Measurements from ENCODE around the gene SLC35F1. TPM values are rescaled to one million over a fixed set of nuclear protein-coding genes. Genes with fewer than 3 reads are reported as not detected.
A peak's percentile ranks its signal among the peaks of the same experiment; 100 is the strongest.
"Not testable (repeated sequence)": the region's sequence is repeated elsewhere in the genome, so short reads cannot be mapped to it uniquely, and the experiment has no call there.

SLC35F1 gene
- total RNA-seq, 4 donors from 2014 or later, result 0.08 to 0.57 (median 0.09) TPM

DNA sequence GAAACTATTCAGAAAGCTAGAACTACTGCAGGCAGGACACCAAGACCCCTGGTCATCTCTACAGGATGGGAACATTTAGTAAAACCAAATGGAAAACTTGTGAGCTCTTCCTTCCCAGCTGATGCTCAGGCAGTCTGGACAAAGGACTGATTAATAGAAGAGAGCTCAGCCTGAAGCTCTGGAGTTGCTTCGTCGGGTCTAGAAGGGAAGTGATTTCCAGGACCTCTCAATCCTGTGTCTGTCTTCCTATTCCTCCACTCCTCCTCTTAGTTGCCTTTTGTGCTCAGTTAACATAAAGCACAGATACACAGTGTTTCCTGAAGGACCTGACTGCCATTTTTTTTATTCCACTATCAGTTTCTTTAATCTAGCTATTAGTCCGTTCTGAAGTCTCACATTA lies 54.2 kb downstream of the SLC35F1 start:
- no peaks in the 10 kb centered on the region for H3K27me3 ChIP-seq

DNA sequence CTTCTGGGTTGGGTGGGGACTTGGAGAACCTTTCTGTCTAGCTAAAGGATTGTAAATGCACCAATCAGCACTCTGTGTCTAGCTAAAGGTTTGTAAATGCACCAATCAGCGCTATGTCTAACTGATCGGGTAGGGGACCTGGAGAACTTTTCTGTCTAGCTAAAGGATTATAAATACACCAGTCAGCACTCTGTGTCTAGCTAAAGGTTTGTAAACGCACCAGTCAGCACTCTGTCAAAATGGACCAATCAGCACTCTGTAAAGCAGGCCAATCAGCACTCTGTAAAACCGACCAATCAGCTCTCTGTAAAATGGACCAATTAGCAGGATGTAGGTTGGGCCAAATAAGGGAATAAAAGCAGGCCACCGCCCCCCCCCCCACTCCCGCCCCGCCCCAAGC lies 58.7 kb downstream of the SLC35F1 start:
- H3K4me1 ChIP-seq; intact Hi-C loops (cut with DNase I); H3K4me3 ChIP-seq; H3K36me3 ChIP-seq; H3K9me3 ChIP-seq; H3K27me3 ChIP-seq; H3K27ac ChIP-seq; DNase-seq: not testable (repeated sequence)
- 73 to 75% methylated on average over 5 to 6 of the region's 7 CpGs for WGBS, 2 donors

More for the DNA sequence above, 54.2 kb downstream of the SLC35F1 start:
- TF ChIP-seq CTCF (IDR thresholded peaks at IDR 0.05) (no peak), POLR2A (IDR thresholded peaks at IDR 0.05) (no peak)
- H3K27ac ChIP-seq, result no peak overlapping the region
- no peak overlapping the region for H3K4me3 ChIP-seq
- no peaks in the 10 kb centered on the region for H3K36me3 ChIP-seq
- WGBS, 2 donors, result 57 to 77% methylated on average over 3 of the region's 3 CpGs
- intact Hi-C loops (cut with DNase I), result no loop called here
- no peaks in the 10 kb centered on the region for H3K4me1 ChIP-seq
- H3K9me3 ChIP-seq, result no peaks in the 10 kb centered on the region
- no peak for DNase-seq

DNA sequence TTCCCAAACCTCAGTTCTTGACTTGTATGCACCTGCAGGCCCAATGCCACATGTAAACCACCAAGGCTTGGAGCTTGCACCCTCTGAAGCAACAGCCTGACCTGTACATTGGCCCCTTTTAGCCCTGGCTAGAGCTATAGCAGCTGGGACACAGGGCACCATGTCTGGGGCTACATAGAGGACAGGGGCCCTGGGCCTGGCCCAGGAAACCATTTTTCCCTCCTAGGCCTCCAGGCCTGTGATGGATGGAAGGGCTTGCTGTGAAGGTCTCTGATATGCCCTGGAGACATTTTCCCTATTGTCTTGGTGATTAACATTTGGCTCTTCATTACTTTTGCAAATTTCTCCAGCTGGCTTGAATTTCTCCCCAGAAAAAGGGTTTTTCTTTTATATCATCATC lies 64.6 kb downstream of the SLC35F1 start:
- no peaks in the 10 kb centered on the region for H3K36me3 ChIP-seq
- DNase-seq, result no peak
- H3K4me3 ChIP-seq, result no peak overlapping the region
- no peaks in the 10 kb centered on the region for H3K27me3 ChIP-seq
- TF ChIP-seq CTCF (IDR thresholded peaks at IDR 0.05) (no peak), POLR2A (IDR thresholded peaks at IDR 0.05) (no peak)
- H3K9me3 ChIP-seq, result peaks cover 0 to 7% (median 0%) of the 10 kb centered on the region in 3 donors
- intact Hi-C loops (cut with DNase I), result no loop called here
- no peaks in the 10 kb centered on the region for H3K4me1 ChIP-seq
- H3K27ac ChIP-seq, result no peak overlapping the region

- no peak for DNase-seq
- Histone ChIP-seq H3K36me3 (no peaks in the 10 kb centered on the region), H3K4me1 (no peaks in the 10 kb centered on the region), H3K4me3 (no peak overlapping the region), H3K9me3 (peaks cover 0 to 7% (median 0%) of the 10 kb centered on the region in 3 donors), H3K27me3 (no peaks in the 10 kb centered on the region), H3K27ac (no peak overlapping the region)
- 68 to 69% methylated on average over 1 of the region's 1 CpG for WGBS, 2 donors
- intact Hi-C loops (cut with DNase I), result no loop called here
- TF ChIP-seq CTCF (IDR thresholded peaks at IDR 0.05) (no peak), POLR2A (IDR thresholded peaks at IDR 0.05) (no peak)
These were observed 68.0 kb downstream of the SLC35F1 start for GRCh38 chr6:117974914-117975627.

GRCh38 chr6:117976030-117976651 lies 69.1 kb downstream of the SLC35F1 start:
- no peak for DNase-seq
- WGBS, 2 donors, result 5 to 9% methylated on average over 2 of the region's 2 CpGs
- intact Hi-C loops (cut with DNase I), result no loop called here
- H3K4me1 ChIP-seq, result no peaks in the 10 kb centered on the region
- no peaks in the 10 kb centered on the region for H3K27me3 ChIP-seq
- peak in 4 of 6 experiments; percentile 20 to 43 (median 34) for TF ChIP-seq CTCF (IDR thresholded peaks at IDR 0.05)
- TF ChIP-seq POLR2A (IDR thresholded peaks at IDR 0.05), result no peak
- peaks cover 0 to 7% (median 0%) of the 10 kb centered on the region in 3 donors for H3K9me3 ChIP-seq
- H3K36me3 ChIP-seq, result no peaks in the 10 kb centered on the region
- H3K4me3 ChIP-seq, result no peak overlapping the region
- H3K27ac ChIP-seq, result no peak overlapping the region
